SU-DHL-6 (cell line): ENCODE data around the gene TMEM74B.

ENCODE experiments used
- H2AFZ ChIP-seq: fragments of 200-600 bp; sonication (generic); 2 replicates; pipeline ENCODE4 v1.6.1; 2014; ENCODE audit warnings: low read depth, mild to moderate bottlenecking, moderate library complexity, mixed read lengths, antibody characterized with exemption, low read length; ENCODE audit not compliant: severe bottlenecking
- H3F3A ChIP-seq: fragments of 200-600 bp; shearing (Covaris generic); 2 replicates; pipeline ENCODE4 v1.6.0; 2016; ENCODE audit warnings: antibody characterized with exemption, mild to moderate bottlenecking; ENCODE audit not compliant: insufficient read depth
- H3K27ac ChIP-seq: fragments of 200-600 bp; sonication (generic); 2 replicates; pipeline ENCODE4 v1.5.1; 2016; ENCODE audit warnings: low read depth, mild to moderate bottlenecking, low read length, moderate library complexity, mixed read lengths
- H3K27me3 ChIP-seq: fragments of 200-600 bp; sonication (generic), shearing (Covaris generic); 2 replicates; pipeline ENCODE4 v1.6.0; 2014; ENCODE audit warnings: mild to moderate bottlenecking, low read length
- H3K36me3 ChIP-seq: fragments of 200-600 bp; sonication (generic); 2 replicates; pipeline ENCODE4 v1.6.1; 2014; ENCODE audit warnings: mild to moderate bottlenecking, low read length, mixed read lengths
- H3K4me2 ChIP-seq: fragments of 300-600, 200-600 bp; shearing (Covaris generic), sonication (generic); 2 replicates; pipeline ENCODE4 v1.6.0; 2014; ENCODE audit warnings: low read length, low read depth, mild to moderate bottlenecking; ENCODE audit not compliant: poor library complexity, severe bottlenecking
- H3K4me3 ChIP-seq: fragments of 200-600 bp; sonication (generic); 2 replicates; pipeline ENCODE4 v1.5.1; 2014; ENCODE audit warnings: antibody characterized with exemption, low read length, mild to moderate bottlenecking, mixed read lengths; ENCODE audit not compliant: insufficient read depth, poor library complexity, severe bottlenecking
- H3K79me2 ChIP-seq: fragments of 200-600 bp; sonication (generic); 2 replicates; pipeline ENCODE4 v1.6.1; 2014; ENCODE audit warnings: mild to moderate bottlenecking, low read length, moderate library complexity; ENCODE audit not compliant: insufficient read depth
- H3K9ac ChIP-seq: fragments of 200-600 bp; sonication (generic); 2 replicates; pipeline ENCODE4 v1.7.0; 2014; ENCODE audit warnings: mild to moderate bottlenecking, low read length
- H3K9me2 ChIP-seq: fragments of 200-600 bp; sonication (generic); replicated peaks from 2 replicates; pipeline ENCODE4 v1.6.1; 2014; ENCODE audit warnings: low read length; ENCODE audit not compliant: insufficient read depth
- H3K9me3 ChIP-seq: fragments of 200-600 bp; sonication (generic); 2 replicates; pipeline ENCODE4 v1.6.1; 2014; ENCODE audit warnings: low read length, mixed read lengths; ENCODE audit not compliant: insufficient read depth
- H4K20me1 ChIP-seq: fragments of 200-600 bp; sonication (generic); 2 replicates; pipeline ENCODE4 v1.6.1; 2014; ENCODE audit warnings: low read depth, mild to moderate bottlenecking, antibody characterized with exemption, low read length, moderate library complexity, mixed read lengths
- CTCF ChIP-seq: fragments of 200-600 bp; sonication (generic); IDR thresholded peaks from one replicate; pipeline ENCODE4 v1.5.1; 2017; ENCODE audit warnings: antibody characterized with exemption, mild to moderate bottlenecking, low read length, moderate library complexity; ENCODE audit not compliant: insufficient read depth, poor library complexity, severe bottlenecking
- EZH2phosphoT487 ChIP-seq: fragments of 200-600 bp; sonication (generic), shearing (Covaris generic); conservative IDR thresholded peaks from 2 replicates; pipeline ENCODE4 v1.6.1; 2018; ENCODE audit warnings: mild to moderate bottlenecking, antibody characterized with exemption, low read length, moderate library complexity, mixed read lengths

The TMEM74B gene

DNA sequence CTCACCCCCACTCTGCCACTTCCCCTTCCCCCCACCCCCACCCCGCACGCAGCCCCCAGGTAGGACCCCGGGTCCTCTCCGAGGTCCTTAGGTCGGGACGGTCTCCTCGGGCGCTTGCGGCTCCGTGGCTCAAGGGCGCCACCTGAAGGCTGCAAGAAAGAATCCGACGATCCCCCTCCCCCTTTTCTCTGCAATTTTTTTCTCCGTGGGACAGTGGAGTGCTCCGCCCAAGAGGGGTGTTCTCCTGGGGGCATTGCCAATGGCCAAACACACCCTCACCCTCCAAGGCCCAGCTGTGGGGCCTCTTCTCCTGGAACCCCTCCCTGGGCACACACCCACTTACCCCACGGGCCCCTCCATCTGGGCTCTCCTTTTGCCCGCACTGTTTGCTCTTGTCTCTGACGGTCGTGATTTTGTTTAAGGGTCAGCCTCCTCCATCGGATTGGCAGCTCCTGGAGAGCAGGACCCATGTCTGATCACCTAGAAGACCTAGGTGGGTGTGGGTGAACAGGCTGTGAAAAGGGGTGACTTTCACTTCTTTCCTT, 1.1 kb upstream of the TMEM74B start:
- no peak overlapping the region for H3K4me2 ChIP-seq
- H3K9ac ChIP-seq, result no peak overlapping the region
- TF ChIP-seq CTCF (no peak), EZH2phosphoT487 (no peak)
- H3K4me3 ChIP-seq, result no peak overlapping the region
- no peak overlapping the region for H3K27ac ChIP-seq
- no peaks in the 10 kb centered on the region for H3K9me3 ChIP-seq
- no peaks in the 10 kb centered on the region for H3K9me2 ChIP-seq
- no peaks in the 10 kb centered on the region for H3K27me3 ChIP-seq
- no peak overlapping the region for H2AFZ ChIP-seq
- no peaks in the 10 kb centered on the region for H3K36me3 ChIP-seq
- no peaks in the 10 kb centered on the region for H4K20me1 ChIP-seq
- no peaks in the 10 kb centered on the region for H3F3A ChIP-seq
- H3K79me2 ChIP-seq, result no peaks in the 10 kb centered on the region

- Histone ChIP-seq H3K27me3 (no peaks in the 10 kb centered on the region), H3K4me3 (no peak overlapping the region), H3K9me3 (no peaks in the 10 kb centered on the region), H3K4me2 (no peak overlapping the region), H3K79me2 (no peaks in the 10 kb centered on the region), H3K9ac (no peak overlapping the region), H3K36me3 (no peaks in the 10 kb centered on the region), H3K9me2 (no peaks in the 10 kb centered on the region), H3K27ac (no peak overlapping the region), H4K20me1 (no peaks in the 10 kb centered on the region), H2AFZ (no peak overlapping the region), H3F3A (no peaks in the 10 kb centered on the region)
- TF ChIP-seq CTCF (no peak), EZH2phosphoT487 (no peak)
These were observed 548 bp upstream of the TMEM74B start for GRCh38 chr20:1185316-1185741.

GRCh38 chr20:1184260-1184637, 532 bp downstream of the TMEM74B start:
- no peak overlapping the region for H3K9ac ChIP-seq
- no peaks in the 10 kb centered on the region for H3K36me3 ChIP-seq
- H4K20me1 ChIP-seq, result no peaks in the 10 kb centered on the region
- H3F3A ChIP-seq, result no peaks in the 10 kb centered on the region
- no peaks in the 10 kb centered on the region for H3K79me2 ChIP-seq
- TF ChIP-seq CTCF (no peak), EZH2phosphoT487 (no peak)
- H2AFZ ChIP-seq, result no peak overlapping the region
- no peak overlapping the region for H3K4me3 ChIP-seq
- no peaks in the 10 kb centered on the region for H3K9me3 ChIP-seq
- no peak overlapping the region for H3K4me2 ChIP-seq
- H3K9me2 ChIP-seq, result no peaks in the 10 kb centered on the region
- no peaks in the 10 kb centered on the region for H3K27me3 ChIP-seq
- H3K27ac ChIP-seq, result no peak overlapping the region
